ENCODE measurements around the gene NUDT21. TPM values are rescaled to one million over a fixed set of nuclear protein-coding genes. Genes with fewer than 3 reads are reported as not detected.

Gene NUDT21
- total and polyA plus RNA-seq, 2 of the 4 experiments (the other 2 are of a cell fraction) = 52.4 to 166 TPM

DNA sequence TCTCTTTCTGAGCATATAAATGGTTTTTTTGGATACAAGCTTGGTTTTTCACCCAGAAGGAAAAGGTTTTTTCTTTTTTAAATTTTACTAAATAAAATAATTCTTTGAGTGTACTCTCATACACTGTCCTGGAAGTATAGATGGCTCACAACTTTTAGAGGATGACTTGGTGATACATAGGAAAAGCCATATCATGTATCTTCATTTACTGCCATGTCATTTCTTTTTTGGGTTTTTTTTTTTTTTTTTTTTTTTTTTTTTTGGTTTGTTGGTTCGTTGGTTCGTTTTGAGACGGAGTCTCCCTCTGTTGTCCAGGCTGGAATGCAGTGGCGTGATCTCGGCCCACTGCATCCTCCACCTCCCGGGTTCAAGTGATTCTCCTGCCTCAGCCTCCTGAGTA lies 12.0 kb upstream of the NUDT21 start:
- Histone ChIP-seq H3K27ac (ENCODE audit: insufficient read depth, low read length) (no peak overlapping the region), H3K4me2 (ENCODE audit: low read depth, low read length) (no peak overlapping the region), H4K91ac (ENCODE audit: insufficient read depth, low read depth, low read length) (no peak overlapping the region), H2AK9ac (replicated peaks; ENCODE audit: low read depth, low read length, poor library complexity) (no peak overlapping the region), H3K27me3 (ENCODE audit: control insufficient read depth, insufficient read depth, low read length) (no peaks in the 10 kb centered on the region), H3K23ac (ENCODE audit: low read depth, low read length) (no peak overlapping the region), H2BK15ac (ENCODE audit: low read depth, low read length) (no peak overlapping the region), H3K4ac (ENCODE audit: low read depth, low read length) (no peak overlapping the region), H2BK5ac (ENCODE audit: low read depth, low read length, poor library complexity, severe bottlenecking) (no peak overlapping the region), H3K9me3 (ENCODE audit: control insufficient read depth, insufficient read depth, low read length) (no peaks in the 10 kb centered on the region), H2BK120ac (ENCODE audit: low read depth, low read length) (no peak overlapping the region), H3K9ac (ENCODE audit: low read depth, low read length) (no peak overlapping the region), H3K56ac (ENCODE audit: extremely low read depth, insufficient read depth, low read length) (no peak overlapping the region), H4K5ac (ENCODE audit: low read depth, low read length) (no peak overlapping the region), H3K18ac (ENCODE audit: low read depth, low read length) (no peak overlapping the region), H4K8ac (ENCODE audit: low read depth in 2 of 2, low read length in 2 of 2) (no peak overlapping the region), H2AK5ac (ENCODE audit: low read depth, low read length) (no peak overlapping the region), H3K4me1 (ENCODE audit: control insufficient read depth, insufficient read depth, low read length) (no peaks in the 10 kb centered on the region), H3K14ac (replicated peaks; ENCODE audit: low read depth, low read length) (no peak overlapping the region), H2AFZ (replicated peaks; ENCODE audit: low read length, poor library complexity) (no peak overlapping the region), H3K4me3 (ENCODE audit: insufficient read depth, low read depth, low read length) (no peak overlapping the region), H3K79me1 (ENCODE audit: low read depth in 1 of 2, low read length in 2 of 2) (peaks cover 5 to 13% of the 10 kb centered on the region in 2 experiments; a peak in 3 of 4 replicates), H3K36me3 (ENCODE audit: control insufficient read depth, insufficient read depth, low read length) (peaks cover 26% of the 10 kb centered on the region), H3K9me1 (ENCODE audit: insufficient read depth, low read length) (peaks cover 3% of the 10 kb centered on the region; the same call in 1 of the 2 replicates), H4K20me1 (ENCODE audit: insufficient read depth, low read length) (no peaks in the 10 kb centered on the region), H2BK20ac (ENCODE audit: low read depth, low read length) (no peak overlapping the region)
- intact Hi-C loops (cut with micrococcal nuclease) (no loop called here), dilution Hi-C loops (cut with HindIII; ENCODE audit: low sequenced_read_pairs, unreplicated experiment) (no loop called here), in situ Hi-C loops (cut with MboI; ENCODE audit: low sequenced_read_pairs) (no loop called here)
- ATAC-seq (ENCODE audit: low read depth) = no peak
- WGBS, 2 experiments (ENCODE audit: extremely low coverage in 2 of 2, insufficient read length in 1 of 2) = no CpG with 5 or more reads among the region's 6 CpGs
- TF ChIP-seq USF2 (IDR thresholded peaks at IDR 0.05; ENCODE audit: low read depth, low read length) (no peak), CEBPB (IDR thresholded peaks at IDR 0.05; ENCODE audit: low read depth, low read length) (no peak), BHLHE40 (IDR thresholded peaks at IDR 0.05; ENCODE audit: low read depth, low read length) (no peak), MXI1 (IDR thresholded peaks at IDR 0.05; ENCODE audit: borderline replicate concordance, low read depth, low read length) (no peak), CHD1 (IDR thresholded peaks at IDR 0.05; ENCODE audit: low read depth, low read length) (no peak), RAD21 (IDR thresholded peaks at IDR 0.05; ENCODE audit: low read length) (no peak), SMC3 (IDR thresholded peaks at IDR 0.05; ENCODE audit: low read depth, low read length) (no peak), FOS (IDR thresholded peaks at IDR 0.05; ENCODE audit: low read depth, low read length) (no peak), NFE2L2 (IDR thresholded peaks at IDR 0.05; ENCODE audit: low read depth, low read length) (no peak)
- TF ChIP-seq, protein P1, sequence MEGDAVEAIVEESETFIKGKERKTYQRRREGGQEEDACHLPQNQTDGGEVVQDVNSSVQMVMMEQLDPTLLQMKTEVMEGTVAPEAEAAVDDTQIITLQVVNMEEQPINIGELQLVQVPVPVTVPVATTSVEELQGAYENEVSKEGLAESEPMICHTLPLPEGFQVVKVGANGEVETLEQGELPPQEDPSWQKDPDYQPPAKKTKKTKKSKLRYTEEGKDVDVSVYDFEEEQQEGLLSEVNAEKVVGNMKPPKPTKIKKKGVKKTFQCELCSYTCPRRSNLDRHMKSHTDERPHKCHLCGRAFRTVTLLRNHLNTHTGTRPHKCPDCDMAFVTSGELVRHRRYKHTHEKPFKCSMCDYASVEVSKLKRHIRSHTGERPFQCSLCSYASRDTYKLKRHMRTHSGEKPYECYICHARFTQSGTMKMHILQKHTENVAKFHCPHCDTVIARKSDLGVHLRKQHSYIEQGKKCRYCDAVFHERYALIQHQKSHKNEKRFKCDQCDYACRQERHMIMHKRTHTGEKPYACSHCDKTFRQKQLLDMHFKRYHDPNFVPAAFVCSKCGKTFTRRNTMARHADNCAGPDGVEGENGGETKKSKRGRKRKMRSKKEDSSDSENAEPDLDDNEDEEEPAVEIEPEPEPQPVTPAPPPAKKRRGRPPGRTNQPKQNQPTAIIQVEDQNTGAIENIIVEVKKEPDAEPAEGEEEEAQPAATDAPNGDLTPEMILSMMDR (conservative IDR thresholded peaks at IDR 0.05; ENCODE audit: low read depth, low read length) = no peak
- BruUV-seq (replicated peaks) = no TSS peak
- POLR2A ChIA-PET (ENCODE audit: unreplicated experiment) = no interaction called here
- CTCF ChIA-PET = no interaction called here
- DNase-seq = no peak

All from IMR-90 (cell line).